ENCODE results near the gene CHRNE.

DNA sequence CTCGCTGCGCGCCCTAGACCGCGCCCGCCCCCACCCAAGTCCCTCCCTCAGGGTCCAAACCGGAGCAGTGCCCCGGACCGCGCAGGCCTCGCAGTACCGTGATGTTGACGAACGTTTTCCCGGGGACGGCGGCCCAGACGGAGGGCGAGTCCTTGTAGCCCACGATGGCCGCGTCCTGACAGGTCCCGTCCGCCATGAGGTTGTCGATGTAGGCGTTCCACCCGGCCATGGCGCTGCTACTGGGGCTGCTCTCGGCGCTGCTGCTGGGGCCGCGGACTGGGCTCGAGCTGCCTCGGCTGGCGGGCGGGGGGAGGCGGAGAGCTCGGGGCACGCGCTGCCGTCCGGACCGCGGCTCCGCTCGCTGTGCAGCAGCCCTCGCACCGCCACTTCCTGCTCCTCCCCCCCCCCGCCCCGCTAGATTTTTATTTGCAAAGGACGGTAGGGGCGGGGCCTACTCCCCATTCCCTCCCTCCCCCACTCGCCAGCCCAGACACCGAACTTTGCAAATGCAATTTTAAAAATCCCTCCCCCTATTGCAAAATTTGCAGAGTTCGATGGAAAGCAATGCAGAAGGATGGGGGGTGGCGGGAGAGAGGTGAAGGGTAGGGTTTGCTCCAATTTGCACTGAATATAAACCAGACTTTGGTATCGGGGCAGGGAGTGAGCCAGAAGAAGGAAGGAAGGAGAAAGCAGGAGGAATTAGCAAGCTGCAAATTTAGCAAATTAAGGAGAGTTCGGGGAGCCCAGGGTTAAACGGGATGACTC lies 45.5 kb upstream of the CHRNE start, which contains the start of gene PFN1:
- TF ChIP-seq, protein P1, sequence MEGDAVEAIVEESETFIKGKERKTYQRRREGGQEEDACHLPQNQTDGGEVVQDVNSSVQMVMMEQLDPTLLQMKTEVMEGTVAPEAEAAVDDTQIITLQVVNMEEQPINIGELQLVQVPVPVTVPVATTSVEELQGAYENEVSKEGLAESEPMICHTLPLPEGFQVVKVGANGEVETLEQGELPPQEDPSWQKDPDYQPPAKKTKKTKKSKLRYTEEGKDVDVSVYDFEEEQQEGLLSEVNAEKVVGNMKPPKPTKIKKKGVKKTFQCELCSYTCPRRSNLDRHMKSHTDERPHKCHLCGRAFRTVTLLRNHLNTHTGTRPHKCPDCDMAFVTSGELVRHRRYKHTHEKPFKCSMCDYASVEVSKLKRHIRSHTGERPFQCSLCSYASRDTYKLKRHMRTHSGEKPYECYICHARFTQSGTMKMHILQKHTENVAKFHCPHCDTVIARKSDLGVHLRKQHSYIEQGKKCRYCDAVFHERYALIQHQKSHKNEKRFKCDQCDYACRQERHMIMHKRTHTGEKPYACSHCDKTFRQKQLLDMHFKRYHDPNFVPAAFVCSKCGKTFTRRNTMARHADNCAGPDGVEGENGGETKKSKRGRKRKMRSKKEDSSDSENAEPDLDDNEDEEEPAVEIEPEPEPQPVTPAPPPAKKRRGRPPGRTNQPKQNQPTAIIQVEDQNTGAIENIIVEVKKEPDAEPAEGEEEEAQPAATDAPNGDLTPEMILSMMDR (optimal IDR thresholded peaks at IDR 0.05 in 1 of 3, IDR thresholded peaks at IDR 0.05 in 1 of 3, conservative IDR thresholded peaks at IDR 0.05 in 1 of 3; ENCODE audit: extremely low read depth in 1 of 3, insufficient read depth in 2 of 3, low read length in 3 of 3), result no peak
- TF ChIP-seq EZH2 (IDR thresholded peaks at IDR 0.05; ENCODE audit: low read length), result no peak

Measured in keratinocyte (primary cell).